Endothelial cell of umbilical vein (primary cell): ENCODE measurements around the gene BTN3A1. TPM values are rescaled to one million over a fixed set of nuclear protein-coding genes. Genes with fewer than 3 reads are reported as not detected.

ENCODE experiments used
- BruUV-seq: library from RNA; stranded (reverse); fragments of 400-500 nt; replicated peaks from 2 replicates; lab custom pipeline; 2021; lab: Mats Ljungman, UMichigan
- CTCF ChIA-PET: fragments of 300-600, 350-600 bp; sonication (Branson Sonifier 250); formaldehyde crosslinking; loops from one replicate; lab custom pipeline; 2021; ENCODE audit warnings: antibody characterized with exemption, inconsistent platforms; lab: Charles Lee
- POLR2A ChIA-PET: fragments of 300-600, 350-600 bp; sonication (Branson Sonifier 250); formaldehyde crosslinking; loops from one replicate; lab custom pipeline; 2021; ENCODE audit warnings: antibody characterized with exemption, inconsistent platforms; lab: Charles Lee
- DNase-seq: peaks from one replicate; pipeline ENCODE4 v3.0.0-alpha.2; 2011; ENCODE audit warnings: low read depth, low spot score
- FAIRE-seq: peaks from 2 replicates; lab custom pipeline; 2011; peaks lifted over from hg19 to GRCh38; lab: Jason Lieb, UNC
- H2AFZ ChIP-seq: 2 replicates; pipeline ENCODE4 v1.6.0; 2012; ENCODE audit warnings: low read depth, low read length, control low read depth, inconsistent platforms
- H3K27ac ChIP-seq: 2 replicates; pipeline ENCODE4 v1.5.1; 2011; ENCODE audit warnings: low read depth, mild to moderate bottlenecking, control low read depth, low read length, moderate library complexity; ENCODE audit not compliant: insufficient read depth
- H3K27me3 ChIP-seq, 2 experiments: 2 replicates each; pipeline versions ENCODE4 v1.6.0 to v1.6.1; 2011; ENCODE audit warnings: low read length in 2 of 2, mixed read lengths in 1 of 2; ENCODE audit not compliant: control insufficient read depth in 2 of 2, insufficient read depth in 2 of 2
- H3K36me3 ChIP-seq, 2 experiments: 2 replicates in 1 of 2; 3 replicates in 1 of 2; pipeline ENCODE4 v1.5.1; 2011; ENCODE audit warnings: low read length in 2 of 2, mild to moderate bottlenecking in 1 of 2, moderate library complexity in 1 of 2; ENCODE audit not compliant: control insufficient read depth in 2 of 2, insufficient read depth in 2 of 2; ENCODE audit errors: extremely low read depth in 1 of 2
- H3K4me1 ChIP-seq: 3 replicates; pipeline ENCODE4 v1.5.1; 2011; ENCODE audit warnings: mild to moderate bottlenecking, low read length; ENCODE audit not compliant: control insufficient read depth, insufficient read depth; ENCODE audit errors: extremely low read depth
- H3K4me2 ChIP-seq: 2 replicates; pipeline ENCODE4 v1.6.1; 2011; ENCODE audit warnings: low read length, control low read depth, mixed read lengths; ENCODE audit not compliant: insufficient read depth
- H3K4me3 ChIP-seq, 3 experiments: fragments of 200-600 bp in 1 of 3; sonication (generic), shearing (Covaris generic) in 1 of 3; replicated peaks in 1 of 3; 2 replicates each; pipeline ENCODE4 v1.5.1; 2011 to 2016; ENCODE audit warnings: control low read depth in 3 of 3, low read length in 3 of 3, mild to moderate bottlenecking in 2 of 3, inconsistent platforms in 1 of 3, low read depth in 1 of 3, moderate library complexity in 1 of 3; ENCODE audit not compliant: insufficient read depth in 1 of 3
- H3K79me2 ChIP-seq: 2 replicates; pipeline ENCODE4 v1.6.0; 2012; ENCODE audit warnings: low read length, inconsistent platforms; ENCODE audit not compliant: control insufficient read depth, insufficient read depth
- H3K9ac ChIP-seq: replicated peaks from 2 replicates; pipeline ENCODE3; 2011; ENCODE audit warnings: low read length, control low read depth; ENCODE audit not compliant: insufficient read depth; ENCODE audit errors: extremely low read depth
- H3K9me1 ChIP-seq: replicated peaks from 3 replicates; pipeline ENCODE4 v1.6.0; 2011; ENCODE audit warnings: mild to moderate bottlenecking, low read length; ENCODE audit not compliant: control insufficient read depth, insufficient read depth; ENCODE audit errors: extremely low read depth
- H3K9me3 ChIP-seq: replicated peaks from 2 replicates; pipeline ENCODE4 v1.5.1; 2012; ENCODE audit warnings: low read length, inconsistent platforms; ENCODE audit not compliant: control insufficient read depth, insufficient read depth
- H4K20me1 ChIP-seq: replicated peaks from 2 replicates; pipeline ENCODE3; 2011; ENCODE audit warnings: mild to moderate bottlenecking, low read length; ENCODE audit not compliant: control insufficient read depth, insufficient read depth; ENCODE audit errors: extremely low read depth
- EZH2 ChIP-seq: IDR thresholded peaks from 2 replicates; pipeline ENCODE4 v1.6.1; 2012; ENCODE audit warnings: borderline replicate concordance, low read depth, mild to moderate bottlenecking, moderate library complexity, low read length, inconsistent platforms; ENCODE audit not compliant: severe bottlenecking
- FOS ChIP-seq: IDR thresholded peaks from 2 replicates; pipeline ENCODE4 v1.6.1; 2011; ENCODE audit warnings: mild to moderate bottlenecking, low read length, moderate library complexity, borderline replicate concordance; ENCODE audit not compliant: insufficient read depth
- GATA2 ChIP-seq: IDR thresholded peaks from 2 replicates; pipeline ENCODE4 v1.7.0; 2011; ENCODE audit warnings: low read depth, mild to moderate bottlenecking, moderate library complexity, mixed read lengths, low read length; ENCODE audit not compliant: insufficient read length, insufficient read depth
- JUN ChIP-seq: IDR thresholded peaks from 2 replicates; pipeline ENCODE4 v1.6.1; 2011; ENCODE audit warnings: borderline replicate concordance, low read depth; ENCODE audit not compliant: insufficient read length, insufficient read depth
- MYC ChIP-seq: IDR thresholded peaks from one replicate; pipeline ENCODE4 v1.6.1; 2011; ENCODE audit warnings: mild to moderate bottlenecking, low read depth, low read length
- POLR2A ChIP-seq: IDR thresholded peaks from 2 replicates; pipeline ENCODE4 v1.6.1; 2012; ENCODE audit warnings: low read depth, mild to moderate bottlenecking, control low read depth, low read length
- POLR2AphosphoS5 ChIP-seq: IDR thresholded peaks from 2 replicates; pipeline ENCODE4 v1.6.1; 2012; ENCODE audit warnings: low read depth, mild to moderate bottlenecking, control low read depth, low read length, moderate library complexity; ENCODE audit not compliant: insufficient read depth
- dilution Hi-C: fragments of 300-500 bp; cut with MboI; formaldehyde crosslinking; loops from one replicate; pipeline ENCODE4 v1.15.0; 2019; ENCODE audit warnings: low sequenced_read_pairs; ENCODE audit not compliant: extremely low pct_ligation_motif_present
- intact Hi-C: fragments of 100-400 bp; cut with micrococcal nuclease; formaldehyde crosslinking; loops from one replicate; pipeline ENCODE4 v1.10.0; 2022
- polyA plus RNA-seq, 4 experiments: library from polyadenylated mRNA; depleted of rRNA in 3 of 4; stranded (reverse) in 3 of 4; unstranded in 1 of 4; fragments of >200 nt; gene quantifications; 2 replicates each; pipeline versions ENCODE4 v1.2.1 to v1.2.3, GENCODE V29; 2011 to 2012; ENCODE audit warnings: missing spikeins in 1 of 4
- total RNA-seq: library from RNA; stranded (reverse); gene quantifications from 2 replicates; pipeline ENCODE4 v1.2.3, GENCODE V29; 2021
- TF ChIP-seq, protein P1 (sequence below): IDR thresholded peaks from 2 replicates; pipeline ENCODE4 v1.6.1; 2011; ENCODE audit not compliant: insufficient read depth, insufficient read length
- TF ChIP-seq, protein P2 (sequence below), 2 donors: IDR thresholded peaks; 1 replicate in 1 of 2; 2 replicates in 1 of 2; pipeline ENCODE4 v1.5.1; 2011; ENCODE audit warnings: low read length in 2 of 2, mild to moderate bottlenecking in 2 of 2, moderate library complexity in 2 of 2, control low read depth in 1 of 2, inconsistent platforms in 1 of 2, low read depth in 1 of 2; ENCODE audit not compliant: insufficient read depth in 1 of 2; ENCODE audit errors: extremely low read depth in 1 of 2

The BTN3A1 gene
- total and polyA plus RNA-seq, 2 donors (not counting 3 experiments of a cell fraction or from before 2014, with no cell fraction given), result 7.6 to 12.1 TPM

DNA sequence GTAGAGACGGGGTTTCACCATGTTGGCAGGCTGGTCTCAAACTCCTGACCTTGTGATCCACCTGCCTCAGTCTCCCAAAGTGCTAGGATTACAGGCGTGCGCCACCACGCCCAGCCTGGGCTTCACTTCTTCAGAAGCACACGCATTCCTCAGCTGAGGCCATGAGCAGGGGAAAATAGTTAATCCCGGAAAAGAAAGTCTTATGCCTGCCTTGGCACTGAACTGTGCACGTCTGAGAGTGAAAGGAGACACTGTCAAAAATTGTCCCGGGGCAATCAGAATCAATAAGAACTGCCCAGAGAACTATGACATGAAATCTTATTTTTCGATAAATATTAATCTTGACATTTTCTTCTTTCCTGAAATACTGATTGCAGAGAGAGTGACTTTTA is 16.3 kb upstream of the BTN3A1 start:
- BruUV-seq, result no TSS peak
- TF ChIP-seq JUN, result no peak
- no peak for TF ChIP-seq FOS
- no peak for TF ChIP-seq POLR2AphosphoS5
- no peak for TF ChIP-seq EZH2
- TF ChIP-seq GATA2, result no peak
- no peak for TF ChIP-seq POLR2A
- TF ChIP-seq, protein P1, sequence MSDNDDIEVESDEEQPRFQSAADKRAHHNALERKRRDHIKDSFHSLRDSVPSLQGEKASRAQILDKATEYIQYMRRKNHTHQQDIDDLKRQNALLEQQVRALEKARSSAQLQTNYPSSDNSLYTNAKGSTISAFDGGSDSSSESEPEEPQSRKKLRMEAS, result no peak
- TF ChIP-seq MYC, result no peak
- TF ChIP-seq, protein P2, sequence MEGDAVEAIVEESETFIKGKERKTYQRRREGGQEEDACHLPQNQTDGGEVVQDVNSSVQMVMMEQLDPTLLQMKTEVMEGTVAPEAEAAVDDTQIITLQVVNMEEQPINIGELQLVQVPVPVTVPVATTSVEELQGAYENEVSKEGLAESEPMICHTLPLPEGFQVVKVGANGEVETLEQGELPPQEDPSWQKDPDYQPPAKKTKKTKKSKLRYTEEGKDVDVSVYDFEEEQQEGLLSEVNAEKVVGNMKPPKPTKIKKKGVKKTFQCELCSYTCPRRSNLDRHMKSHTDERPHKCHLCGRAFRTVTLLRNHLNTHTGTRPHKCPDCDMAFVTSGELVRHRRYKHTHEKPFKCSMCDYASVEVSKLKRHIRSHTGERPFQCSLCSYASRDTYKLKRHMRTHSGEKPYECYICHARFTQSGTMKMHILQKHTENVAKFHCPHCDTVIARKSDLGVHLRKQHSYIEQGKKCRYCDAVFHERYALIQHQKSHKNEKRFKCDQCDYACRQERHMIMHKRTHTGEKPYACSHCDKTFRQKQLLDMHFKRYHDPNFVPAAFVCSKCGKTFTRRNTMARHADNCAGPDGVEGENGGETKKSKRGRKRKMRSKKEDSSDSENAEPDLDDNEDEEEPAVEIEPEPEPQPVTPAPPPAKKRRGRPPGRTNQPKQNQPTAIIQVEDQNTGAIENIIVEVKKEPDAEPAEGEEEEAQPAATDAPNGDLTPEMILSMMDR (IDR thresholded peaks at IDR 0.05; ENCODE audit: extremely low read depth in 1 of 2, insufficient read depth in 1 of 2, low read depth in 1 of 2, low read length in 2 of 2), result no peak
- dilution Hi-C loops, result no loop called here
- Histone ChIP-seq H3K36me3 (peaks cover 0 to 2% of the 10 kb centered on the region in 2 experiments), H4K20me1 (no peaks in the 10 kb centered on the region), H3K27me3 (no peaks in the 10 kb centered on the region), H3K9me1 (no peaks in the 10 kb centered on the region), H3K4me1 (peaks cover 7% of the 10 kb centered on the region), H3K9ac (no peak overlapping the region), H3K27ac (no peak overlapping the region), H3K4me2 (no peak overlapping the region), H3K9me3 (no peaks in the 10 kb centered on the region), H3K79me2 (no peaks in the 10 kb centered on the region), H3K4me3 (no peak overlapping the region), H2AFZ (no peak overlapping the region)
- DNase-seq (no peak), FAIRE-seq (no peak)
- ChIA-PET CTCF (no interaction called here), POLR2A (no interaction called here)
- intact Hi-C loops, result no loop called here
